COLO668 (cell line): Measurements from ENCODE around the gene UBXN7.
"Not testable (repeated sequence)": the region's sequence is repeated elsewhere in the genome, so short reads cannot be mapped to it uniquely, and the experiment has no call there.

ENCODE experiments used
- DNase-seq: peaks from one replicate; lab custom pipeline; 2025; ENCODE audit not compliant: unreplicated experiment; lab: John Stamatoyannopoulos, UW

UBXN7 gene

DNA sequence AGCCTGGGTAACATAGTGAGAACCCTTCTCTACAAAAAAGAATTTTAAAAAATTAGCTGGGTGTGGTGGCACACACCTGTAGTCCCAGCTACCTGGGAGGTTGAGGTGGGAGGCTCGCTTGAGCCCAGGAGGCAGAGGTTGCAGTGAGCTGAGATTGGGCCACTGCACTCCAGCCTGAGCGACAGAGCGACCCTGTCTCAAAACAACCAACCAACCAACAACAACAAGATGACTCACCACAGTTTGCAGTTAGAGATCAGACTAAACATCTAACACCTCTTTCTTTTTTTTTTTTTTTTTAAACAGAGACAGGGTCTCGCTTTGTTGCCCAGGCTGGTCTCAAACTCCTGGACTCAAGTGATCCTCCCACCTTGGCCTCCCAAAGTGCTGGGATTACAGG is 73.7 kb downstream of the UBXN7 start:
- DNase-seq = not testable (repeated sequence)

DNA sequence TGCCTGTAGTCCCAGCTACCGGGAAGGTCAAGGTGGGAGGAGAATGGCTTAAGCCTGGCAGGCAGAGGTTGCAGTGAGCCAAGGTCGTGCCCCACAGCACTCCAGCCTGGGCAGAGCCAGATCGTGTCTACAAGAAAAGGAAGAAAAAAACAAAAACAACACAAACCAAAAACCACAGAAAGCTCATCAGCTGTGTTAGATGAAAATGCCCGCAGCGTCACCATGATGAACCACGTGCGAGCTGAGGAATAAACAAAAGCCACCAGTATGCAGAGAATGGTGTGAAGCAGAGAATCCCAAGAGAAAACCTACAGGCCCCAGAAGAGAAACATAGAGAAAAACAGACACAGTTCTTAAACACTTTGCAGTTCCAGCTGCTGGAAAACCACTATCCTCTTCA is 74.3 kb downstream of the UBXN7 start:
- DNase-seq = no peak

GRCh38 chr3:196356556-196356955 is 75.7 kb downstream of the UBXN7 start:
- DNase-seq = no peak

DNA sequence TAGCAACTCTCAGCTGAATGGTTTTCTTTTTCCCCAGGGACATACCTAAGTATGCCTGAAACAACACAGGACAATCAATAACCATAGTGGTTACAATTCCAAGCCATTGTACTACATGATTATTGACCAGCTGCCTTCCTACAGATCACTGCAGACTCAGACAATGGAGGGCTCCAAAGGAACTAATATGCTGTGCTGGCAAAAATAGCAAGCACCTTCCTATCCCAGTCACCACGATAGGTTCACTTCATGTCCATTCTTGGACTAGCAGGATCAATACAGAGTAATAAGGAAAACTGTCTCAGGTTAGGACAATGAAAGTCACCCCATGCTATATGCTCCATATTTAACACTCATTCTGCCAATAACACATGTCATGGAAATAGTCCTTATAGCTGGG is 76.6 kb downstream of the UBXN7 start:
- DNase-seq = no peak

DNA sequence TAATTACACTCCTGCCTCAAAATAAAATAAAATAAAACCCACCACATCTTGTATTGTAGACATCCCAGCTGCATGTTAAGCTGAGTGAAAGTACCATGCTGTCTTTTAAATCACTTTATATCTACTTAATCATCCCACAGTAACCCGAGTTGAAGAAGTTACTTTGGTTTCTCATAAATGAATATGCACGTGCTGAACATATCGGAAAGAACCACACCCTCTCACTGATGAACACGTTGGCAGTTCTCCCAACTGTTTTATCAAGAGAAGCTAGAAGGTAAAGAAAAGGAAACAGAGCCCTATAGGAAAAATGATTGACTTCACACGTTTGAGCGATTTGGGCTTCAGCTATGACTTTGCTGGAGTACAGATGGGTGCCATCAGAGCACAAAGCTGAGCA is 78.1 kb downstream of the UBXN7 start:
- DNase-seq = no peak

GRCh38 chr3:196351541-196351940 is 80.7 kb downstream of the UBXN7 start:
- no peak for DNase-seq

GRCh38 chr3:196350067-196350466 is 82.2 kb downstream of the UBXN7 start:
- DNase-seq = no peak

GRCh38 chr3:196348698-196349097 is 83.5 kb downstream of the UBXN7 start:
- no peak for DNase-seq

DNA sequence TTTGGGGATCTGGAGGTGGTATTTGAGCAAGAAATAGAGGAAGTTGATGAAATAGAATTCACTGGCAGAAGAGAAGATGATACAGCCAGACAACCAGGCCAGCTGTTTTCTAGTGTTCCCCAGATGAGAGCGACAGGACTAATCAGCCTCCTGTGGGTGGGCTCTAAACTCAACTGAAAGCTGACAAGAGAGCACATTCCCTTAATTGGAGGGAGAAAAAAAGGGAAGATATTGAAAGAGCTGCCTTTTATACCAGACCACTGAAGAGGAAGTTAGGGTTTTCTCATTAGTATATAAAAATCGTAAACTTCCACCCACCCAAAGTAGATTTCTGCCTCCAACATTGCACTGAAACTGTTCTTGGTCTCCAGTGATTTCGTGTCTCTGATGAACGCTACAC is 87.6 kb downstream of the UBXN7 start:
- DNase-seq = no peak

DNA sequence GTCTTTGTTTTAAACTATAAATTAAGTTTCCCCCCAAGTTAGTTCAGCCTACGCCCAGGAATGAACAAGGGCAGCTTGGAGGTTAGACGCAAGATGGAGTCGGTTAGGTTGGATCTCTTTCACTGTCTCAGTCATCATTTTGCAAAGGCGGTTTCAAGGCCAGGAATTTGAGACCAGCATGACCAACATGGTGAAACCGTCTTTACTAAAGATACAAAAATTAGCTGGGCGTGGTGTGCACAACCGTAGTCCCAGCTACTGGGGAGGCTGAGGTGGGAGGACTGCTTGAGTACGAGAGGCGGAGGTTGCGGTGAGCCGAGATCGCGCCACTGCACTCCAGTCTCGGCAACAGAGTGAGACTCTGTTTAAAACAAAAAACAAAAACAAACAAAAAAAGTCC is 88.3 kb downstream of the UBXN7 start:
- DNase-seq = not testable (repeated sequence)

DNA sequence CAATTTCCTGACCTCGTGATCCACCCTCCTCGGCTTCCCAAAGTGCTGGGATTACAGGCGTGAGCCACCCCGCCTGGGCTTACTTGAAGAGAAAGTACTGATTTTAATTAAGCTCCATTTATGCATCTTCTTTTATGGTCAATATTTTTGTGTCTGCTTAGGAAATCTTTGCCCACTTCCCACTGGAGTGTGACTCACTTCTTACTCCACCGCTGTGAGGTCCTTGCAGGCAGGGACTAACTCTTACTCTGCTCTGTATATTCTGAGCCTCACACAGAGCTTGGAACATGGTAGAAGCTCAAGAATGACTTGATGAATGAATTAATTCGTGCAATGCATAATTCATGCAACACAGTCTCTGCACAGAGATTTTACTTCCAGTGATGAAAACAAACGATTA is 91.1 kb downstream of the UBXN7 start:
- DNase-seq = no peak

DNA sequence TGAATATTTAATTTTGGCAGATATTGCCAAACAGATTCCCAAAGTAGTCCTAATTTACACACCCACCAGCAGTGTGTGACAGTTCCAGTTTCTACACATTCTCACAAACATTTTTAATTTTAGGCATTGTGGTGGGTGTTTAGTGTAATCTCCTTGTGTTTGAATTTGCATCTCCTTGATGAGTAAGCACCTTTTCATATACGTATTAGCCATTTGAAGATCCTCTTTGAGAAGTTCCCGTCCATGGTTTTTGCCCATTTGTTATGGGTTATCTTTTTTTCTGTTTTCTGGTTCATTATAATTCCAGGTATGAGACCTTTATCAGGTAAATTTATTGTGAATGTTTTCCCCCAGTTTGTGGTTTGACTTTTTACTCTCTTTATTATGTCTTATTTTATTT is 91.8 kb downstream of the UBXN7 start:
- no peak for DNase-seq

- DNase-seq = no peak
Observed at GRCh38 chr3:196339493-196340254, 92.6 kb downstream of the UBXN7 start.

GRCh38 chr3:196339044-196339443 is 93.2 kb downstream of the UBXN7 start:
- no peak for DNase-seq

DNA sequence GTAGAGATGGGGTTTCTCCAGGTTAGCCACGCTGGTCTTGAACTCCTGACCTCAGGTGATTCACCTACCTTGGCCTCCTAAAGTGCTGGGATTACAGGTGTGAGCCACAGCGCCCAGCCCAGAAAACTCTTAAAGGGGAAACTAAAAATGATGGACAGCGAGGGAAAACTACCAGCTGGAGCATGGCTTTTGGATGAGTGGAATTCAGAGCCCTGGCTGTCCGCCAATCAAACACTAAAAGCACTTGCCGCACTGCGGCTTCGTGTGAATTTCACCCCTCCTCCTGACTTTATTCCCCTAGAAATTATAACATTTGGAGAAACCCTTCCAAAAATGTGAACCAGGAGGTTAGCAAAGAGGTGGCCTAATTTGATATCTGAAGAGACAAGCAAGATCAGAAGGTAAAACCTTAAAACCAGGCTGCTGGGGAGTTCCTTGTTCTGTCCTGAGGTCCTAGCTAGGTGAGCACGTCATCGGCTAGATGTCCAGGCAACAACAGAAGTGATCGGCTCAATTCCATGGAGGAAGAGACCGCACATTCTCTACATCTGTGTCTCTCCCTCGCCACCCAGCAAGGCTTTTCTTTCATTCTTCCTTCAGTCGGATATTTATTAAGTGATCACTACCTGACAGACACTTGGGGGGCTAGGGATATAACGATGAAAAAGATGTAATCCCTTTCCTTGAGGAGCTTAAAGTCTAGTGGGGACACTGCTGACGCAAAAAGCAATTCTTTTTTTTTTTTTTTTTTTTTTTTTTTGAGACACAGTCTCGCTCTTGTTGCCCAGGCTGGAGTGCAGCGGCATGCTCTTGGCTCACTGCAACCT is 95.7 kb downstream of the UBXN7 start:
- no peak for DNase-seq

- no peak for DNase-seq
Observed at GRCh38 chr3:196335503-196335948, 96.7 kb downstream of the UBXN7 start.

- DNase-seq = no peak
Observed at GRCh38 chr3:196334982-196335381, 97.2 kb downstream of the UBXN7 start.

GRCh38 chr3:196332168-196332567 is 100.1 kb downstream of the UBXN7 start:
- no peak for DNase-seq

- DNase-seq = no peak
Observed at GRCh38 chr3:196327405-196327804, 104.8 kb downstream of the UBXN7 start.

DNA sequence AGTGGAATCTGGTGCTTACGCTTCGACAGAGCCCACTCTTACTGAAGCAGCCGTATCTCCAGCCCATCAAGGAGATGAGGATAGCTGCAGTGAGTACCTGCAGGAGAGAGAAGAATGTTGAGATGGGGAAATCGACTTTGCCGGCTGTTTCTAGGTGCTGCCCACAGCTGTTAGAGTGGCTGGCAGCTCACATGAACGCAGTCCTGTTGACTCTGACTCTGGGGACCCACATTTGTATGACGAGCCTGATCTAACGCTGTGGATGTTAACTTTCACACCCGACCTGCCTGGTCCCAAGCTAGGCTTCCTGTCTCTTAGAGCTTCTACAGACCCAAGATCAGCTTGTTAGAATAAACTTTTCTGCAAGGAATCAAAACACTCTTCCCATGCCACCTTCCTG is 105.3 kb downstream of the UBXN7 start:
- no peak for DNase-seq

DNA sequence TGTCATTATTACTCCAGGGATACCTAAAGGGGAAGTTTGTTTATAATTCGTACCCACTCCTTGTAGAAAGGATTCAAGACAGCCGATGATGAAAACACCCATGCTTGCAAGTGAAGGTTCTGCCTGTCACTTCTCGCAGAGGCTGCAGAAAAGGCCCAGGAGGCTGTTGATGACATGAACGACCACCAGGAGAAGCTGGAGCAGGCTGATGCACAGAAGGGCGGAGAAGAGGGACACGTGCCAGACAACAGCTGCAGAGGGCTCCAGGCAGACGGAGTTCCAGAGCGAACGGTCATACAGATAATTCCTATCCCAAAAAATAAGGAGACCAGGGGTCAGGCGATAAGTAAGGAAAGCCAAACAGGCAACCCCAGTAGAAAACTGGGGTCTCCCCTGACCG is 108.5 kb downstream of the UBXN7 start:
- DNase-seq = no peak

- DNase-seq = no peak
Observed at GRCh38 chr3:196323016-196323415, 109.2 kb downstream of the UBXN7 start.
